HL-60 (cell line): ENCODE measurements around the gene XRCC4.

Source experiments
- CTCF ChIP-seq: IDR thresholded peaks from one replicate; pipeline ENCODE4 v1.5.1; 2011; ENCODE audit warnings: low read length, control low read depth, inconsistent platforms; ENCODE audit not compliant: insufficient read depth
- GABPA ChIP-seq: IDR thresholded peaks from 2 replicates; pipeline ENCODE4 v1.6.1; 2012; ENCODE audit warnings: low read depth
- POLR2AphosphoS5 ChIP-seq: IDR thresholded peaks from 2 replicates; pipeline ENCODE4 v1.6.1; 2012; ENCODE audit warnings: low read depth
- REST ChIP-seq: IDR thresholded peaks from 2 replicates; pipeline ENCODE4 v1.6.1; 2012; ENCODE audit warnings: low read depth; ENCODE audit not compliant: insufficient replicate concordance

GRCh38 chr5:83059341-83059740, 18.0 kb upstream of the XRCC4 start:
- TF ChIP-seq POLR2AphosphoS5 (no peak), CTCF (no peak), GABPA (no peak), REST (no peak)
